Measurements from ENCODE around the gene TMEM106C. TPM values are rescaled to one million over a fixed set of nuclear protein-coding genes. Genes with fewer than 3 reads are reported as not detected.
A peak's percentile ranks its signal among the peaks of the same experiment; 100 is the strongest.

The TMEM106C gene
- total and polyA plus RNA-seq, 2 of the 13 experiments (the other 11 are each of a cell fraction or from before 2014, with no cell fraction given): 132 to 192 TPM

DNA sequence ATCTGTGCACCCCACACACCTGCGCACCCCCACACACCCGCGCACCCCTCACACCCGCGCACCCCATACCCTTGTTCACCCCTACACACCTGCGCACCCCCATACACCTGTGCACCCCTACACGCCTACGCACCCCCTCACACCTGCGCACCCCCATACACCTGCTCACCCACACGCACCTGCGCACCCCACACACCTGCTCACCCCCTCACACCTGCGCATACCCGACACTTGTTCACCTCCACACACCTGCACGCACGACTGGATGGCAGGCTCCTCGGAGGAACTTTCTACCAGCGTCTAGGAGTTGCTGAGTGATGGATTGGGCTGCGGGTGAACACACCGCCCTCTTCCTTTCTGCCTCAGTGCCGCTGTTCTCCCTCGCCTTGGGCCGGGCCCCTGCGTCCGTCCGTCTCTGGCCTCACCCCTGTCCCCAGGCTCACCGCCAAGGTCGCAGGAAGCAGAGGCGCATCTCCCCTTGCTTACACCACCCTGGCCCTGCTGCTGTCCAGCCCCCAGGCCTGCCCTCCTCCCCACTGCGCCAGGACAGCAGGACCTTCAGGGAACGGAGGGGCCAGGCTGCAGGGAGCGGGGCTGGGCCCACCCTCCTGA lies 20.7 kb upstream of the TMEM106C start (continued):
- TF ChIP-seq DPF2 (CRISPR knock-in tag; IDR thresholded peaks at IDR 0.05; ENCODE audit: borderline replicate concordance, low read depth): no peak

DNA sequence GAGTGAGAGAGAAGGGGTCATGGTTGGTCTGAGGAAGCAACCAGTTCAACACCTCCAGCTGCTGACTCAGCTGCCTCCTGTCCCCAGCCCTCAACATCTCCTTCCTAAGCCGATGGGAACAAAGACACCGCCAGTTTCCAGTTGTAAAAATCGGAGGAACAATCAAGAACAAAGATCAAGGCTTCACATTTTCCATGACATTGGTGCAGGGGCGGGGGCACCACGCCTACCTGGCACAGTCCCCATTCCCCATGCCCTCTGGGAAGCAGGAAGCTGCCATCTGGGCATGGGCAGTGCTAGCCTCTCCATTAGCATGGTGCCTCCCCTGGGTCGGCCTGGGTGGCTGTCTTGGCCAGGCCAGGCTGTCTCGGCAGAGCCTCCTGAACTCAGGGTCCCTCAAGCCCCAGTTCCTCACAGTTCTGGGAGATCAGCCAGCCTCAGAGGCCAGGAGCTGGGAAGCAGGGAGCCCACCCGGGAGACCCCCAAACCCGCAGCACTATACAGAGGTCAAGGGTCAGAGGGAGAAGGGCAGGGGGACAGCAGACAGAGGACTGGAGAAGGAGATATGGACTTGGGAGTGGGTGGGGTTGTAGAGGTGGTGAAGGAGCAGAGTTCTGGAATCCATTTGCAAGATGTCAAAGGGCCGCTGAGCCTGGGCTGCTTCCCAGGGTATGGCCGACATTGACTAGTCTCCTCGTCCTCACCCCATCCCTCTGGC lies 19.6 kb upstream of the TMEM106C start:
- ATAC-seq (peak; percentile 25), DNase-seq (ENCODE audit: low spot score) (peak; percentile 19), FAIRE-seq (no peak)
- in situ Hi-C loops (cut with HindIII; ENCODE audit: extremely low pct_ligation_motif_present, low pct_unique_long_range_greater_than_20kb): loop anchor here (10.0 kb wide), 1 partner anchor 221 kb away; no protein-coding TSS in a partner anchor
- ChIA-PET CTCF (ENCODE audit: low intra/inter-chr PET ratio, low total read pairs) (no interaction called here), POLR2A (no interaction called here)
- intact Hi-C loops (cut with micrococcal nuclease; ENCODE audit: unreplicated experiment): loop anchor here (10.0 kb wide), 1 partner anchor 221 kb away; no protein-coding TSS in a partner anchor
- WGBS (ENCODE audit: low lambda C conversion rate): 17% methylated on average over 11 of the region's 12 CpGs
- H4K20me1 ChIP-seq (ENCODE audit: insufficient read depth, low read length): no peaks in the 10 kb centered on the region
- H3K36me3 ChIP-seq (replicated peaks in 1 of 2; ENCODE audit: control insufficient read depth in 1 of 2, insufficient read depth in 2 of 2, low read length in 2 of 2): no peaks in the 10 kb centered on the region
- peaks cover 1 to 7% of the 10 kb centered on the region in 2 experiments for H3K27me3 ChIP-seq (ENCODE audit: control insufficient read depth in 1 of 2, insufficient read depth in 2 of 2, low read length in 2 of 2)
- no peak overlapping the region for H3K27ac ChIP-seq (ENCODE audit: extremely low read length, insufficient read depth, low read length)
- H3K79me2 ChIP-seq (ENCODE audit: insufficient read depth, low read length): no peaks in the 10 kb centered on the region
- no peaks in the 10 kb centered on the region for H3K9me3 ChIP-seq (ENCODE audit: low read length)
- H3K9ac ChIP-seq (ENCODE audit: insufficient read depth, low read depth, low read length): no peak overlapping the region
- BruUV-seq (replicated peaks): no TSS peak
- H3K4me3 ChIP-seq (replicated peaks in 1 of 3; ENCODE audit: insufficient read depth in 1 of 3, low read depth in 2 of 3, low read length in 3 of 3): no peak overlapping the region
- H3K4me2 ChIP-seq (ENCODE audit: low read depth, low read length): peak overlapping the region; percentile 14; the same call in 1 of the 2 replicates
- peaks cover 34% of the 10 kb centered on the region for H3K4me1 ChIP-seq (ENCODE audit: insufficient read depth, low read length)
- no peak overlapping the region for H2AFZ ChIP-seq (ENCODE audit: low read length)
- no peak for TF ChIP-seq BCL6 (CRISPR knock-in tag; IDR thresholded peaks at IDR 0.05)
- TF ChIP-seq MAFF (IDR thresholded peaks at IDR 0.05; ENCODE audit: low read depth, low read length): peak; percentile 43; the same call in 1 of the 2 replicates
- TF ChIP-seq ZFP82 (CRISPR knock-in tag; IDR thresholded peaks at IDR 0.05; ENCODE audit: borderline replicate concordance): no peak
- TF ChIP-seq, protein P1, sequence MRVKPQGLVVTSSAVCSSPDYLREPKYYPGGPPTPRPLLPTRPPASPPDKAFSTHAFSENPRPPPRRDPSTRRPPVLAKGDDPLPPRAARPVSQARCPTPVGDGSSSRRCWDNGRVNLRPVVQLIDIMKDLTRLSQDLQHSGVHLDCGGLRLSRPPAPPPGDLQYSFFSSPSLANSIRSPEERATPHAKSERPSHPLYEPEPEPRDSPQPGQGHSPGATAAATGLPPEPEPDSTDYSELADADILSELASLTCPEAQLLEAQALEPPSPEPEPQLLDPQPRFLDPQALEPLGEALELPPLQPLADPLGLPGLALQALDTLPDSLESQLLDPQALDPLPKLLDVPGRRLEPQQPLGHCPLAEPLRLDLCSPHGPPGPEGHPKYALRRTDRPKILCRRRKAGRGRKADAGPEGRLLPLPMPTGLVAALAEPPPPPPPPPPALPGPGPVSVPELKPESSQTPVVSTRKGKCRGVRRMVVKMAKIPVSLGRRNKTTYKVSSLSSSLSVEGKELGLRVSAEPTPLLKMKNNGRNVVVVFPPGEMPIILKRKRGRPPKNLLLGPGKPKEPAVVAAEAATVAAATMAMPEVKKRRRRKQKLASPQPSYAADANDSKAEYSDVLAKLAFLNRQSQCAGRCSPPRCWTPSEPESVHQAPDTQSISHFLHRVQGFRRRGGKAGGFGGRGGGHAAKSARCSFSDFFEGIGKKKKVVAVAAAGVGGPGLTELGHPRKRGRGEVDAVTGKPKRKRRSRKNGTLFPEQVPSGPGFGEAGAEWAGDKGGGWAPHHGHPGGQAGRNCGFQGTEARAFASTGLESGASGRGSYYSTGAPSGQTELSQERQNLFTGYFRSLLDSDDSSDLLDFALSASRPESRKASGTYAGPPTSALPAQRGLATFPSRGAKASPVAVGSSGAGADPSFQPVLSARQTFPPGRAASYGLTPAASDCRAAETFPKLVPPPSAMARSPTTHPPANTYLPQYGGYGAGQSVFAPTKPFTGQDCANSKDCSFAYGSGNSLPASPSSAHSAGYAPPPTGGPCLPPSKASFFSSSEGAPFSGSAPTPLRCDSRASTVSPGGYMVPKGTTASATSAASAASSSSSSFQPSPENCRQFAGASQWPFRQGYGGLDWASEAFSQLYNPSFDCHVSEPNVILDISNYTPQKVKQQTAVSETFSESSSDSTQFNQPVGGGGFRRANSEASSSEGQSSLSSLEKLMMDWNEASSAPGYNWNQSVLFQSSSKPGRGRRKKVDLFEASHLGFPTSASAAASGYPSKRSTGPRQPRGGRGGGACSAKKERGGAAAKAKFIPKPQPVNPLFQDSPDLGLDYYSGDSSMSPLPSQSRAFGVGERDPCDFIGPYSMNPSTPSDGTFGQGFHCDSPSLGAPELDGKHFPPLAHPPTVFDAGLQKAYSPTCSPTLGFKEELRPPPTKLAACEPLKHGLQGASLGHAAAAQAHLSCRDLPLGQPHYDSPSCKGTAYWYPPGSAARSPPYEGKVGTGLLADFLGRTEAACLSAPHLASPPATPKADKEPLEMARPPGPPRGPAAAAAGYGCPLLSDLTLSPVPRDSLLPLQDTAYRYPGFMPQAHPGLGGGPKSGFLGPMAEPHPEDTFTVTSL (CRISPR knock-in tag; IDR thresholded peaks at IDR 0.05; ENCODE audit: borderline replicate concordance): no peak
- peak; percentile 62 to 69 for TF ChIP-seq MAFK (conservative IDR thresholded peaks at IDR 0.05 in 1 of 2, IDR thresholded peaks at IDR 0.05 in 1 of 2; ENCODE audit: low read length in 2 of 2)
- TF ChIP-seq SP140L (CRISPR knock-in tag; IDR thresholded peaks at IDR 0.05; ENCODE audit: borderline replicate concordance): no peak
- TF ChIP-seq, protein P2, sequence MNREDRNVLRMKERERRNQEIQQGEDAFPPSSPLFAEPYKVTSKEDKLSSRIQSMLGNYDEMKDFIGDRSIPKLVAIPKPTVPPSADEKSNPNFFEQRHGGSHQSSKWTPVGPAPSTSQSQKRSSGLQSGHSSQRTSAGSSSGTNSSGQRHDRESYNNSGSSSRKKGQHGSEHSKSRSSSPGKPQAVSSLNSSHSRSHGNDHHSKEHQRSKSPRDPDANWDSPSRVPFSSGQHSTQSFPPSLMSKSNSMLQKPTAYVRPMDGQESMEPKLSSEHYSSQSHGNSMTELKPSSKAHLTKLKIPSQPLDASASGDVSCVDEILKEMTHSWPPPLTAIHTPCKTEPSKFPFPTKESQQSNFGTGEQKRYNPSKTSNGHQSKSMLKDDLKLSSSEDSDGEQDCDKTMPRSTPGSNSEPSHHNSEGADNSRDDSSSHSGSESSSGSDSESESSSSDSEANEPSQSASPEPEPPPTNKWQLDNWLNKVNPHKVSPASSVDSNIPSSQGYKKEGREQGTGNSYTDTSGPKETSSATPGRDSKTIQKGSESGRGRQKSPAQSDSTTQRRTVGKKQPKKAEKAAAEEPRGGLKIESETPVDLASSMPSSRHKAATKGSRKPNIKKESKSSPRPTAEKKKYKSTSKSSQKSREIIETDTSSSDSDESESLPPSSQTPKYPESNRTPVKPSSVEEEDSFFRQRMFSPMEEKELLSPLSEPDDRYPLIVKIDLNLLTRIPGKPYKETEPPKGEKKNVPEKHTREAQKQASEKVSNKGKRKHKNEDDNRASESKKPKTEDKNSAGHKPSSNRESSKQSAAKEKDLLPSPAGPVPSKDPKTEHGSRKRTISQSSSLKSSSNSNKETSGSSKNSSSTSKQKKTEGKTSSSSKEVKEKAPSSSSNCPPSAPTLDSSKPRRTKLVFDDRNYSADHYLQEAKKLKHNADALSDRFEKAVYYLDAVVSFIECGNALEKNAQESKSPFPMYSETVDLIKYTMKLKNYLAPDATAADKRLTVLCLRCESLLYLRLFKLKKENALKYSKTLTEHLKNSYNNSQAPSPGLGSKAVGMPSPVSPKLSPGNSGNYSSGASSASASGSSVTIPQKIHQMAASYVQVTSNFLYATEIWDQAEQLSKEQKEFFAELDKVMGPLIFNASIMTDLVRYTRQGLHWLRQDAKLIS (CRISPR knock-in tag; IDR thresholded peaks at IDR 0.05): no peak
- no peak for TF ChIP-seq RBM39 (IDR thresholded peaks at IDR 0.05; ENCODE audit: low read depth, low read length, poor library complexity, severe bottlenecking)
- TF ChIP-seq HNRNPL (IDR thresholded peaks at IDR 0.05; ENCODE audit: low read depth, low read length): 0 out of 2 replicates have a peak, but pooled peaks have one; percentile 47
- TF ChIP-seq SNRNP70 (IDR thresholded peaks at IDR 0.05; ENCODE audit: low read depth, low read length): no peak

Measured in HepG2 (cell line).